ENCODE measurements around the gene CDH13.

GRCh38 chr16:83538707-83539106 is 911.9 kb downstream of the CDH13 start:
- no peak for TF ChIP-seq ZNF445 (CRISPR knock-in tag; IDR thresholded peaks at IDR 0.05; ENCODE audit: low read depth)
- TF ChIP-seq CTCF (IDR thresholded peaks at IDR 0.05 in 2 of 3, conservative IDR thresholded peaks at IDR 0.05 in 1 of 3; ENCODE audit: insufficient read depth in 2 of 3, low read depth in 1 of 3, low read length in 3 of 3) = no peak
- TF ChIP-seq HMGXB4 (CRISPR knock-in tag; IDR thresholded peaks at IDR 0.05) = no peak
- TF ChIP-seq YBX1 (IDR thresholded peaks at IDR 0.05) = no peak
- TF ChIP-seq TRIM24 (IDR thresholded peaks at IDR 0.05) = no peak
- no peak for TF ChIP-seq ESRRA (IDR thresholded peaks at IDR 0.05; ENCODE audit: borderline replicate concordance, low read depth)
- TF ChIP-seq HMBOX1 (IDR thresholded peaks at IDR 0.05) = no peak
- no peak for TF ChIP-seq U2AF2 (optimal IDR thresholded peaks at IDR 0.05; ENCODE audit: low read depth, low read length)
- no peak for TF ChIP-seq SP2 (IDR thresholded peaks at IDR 0.05; ENCODE audit: extremely low read depth, low read depth, low read length, poor library complexity, severe bottlenecking)

Measured in K562 (cell line).